NCI-H1930 (cell line): Measurements from ENCODE around the gene PRR36.

Experiments
- DNase-seq, 2 experiments: peaks; one replicate each; lab custom pipeline; 2025; lab: John Stamatoyannopoulos, UW

Gene PRR36

GRCh38 chr19:7819337-7819736 is 54.9 kb downstream of the PRR36 start:
- no peak for DNase-seq

GRCh38 chr19:7818806-7819205 is 55.4 kb downstream of the PRR36 start:
- DNase-seq: no peak
